ENCODE results near the gene SPSB3.

The SPSB3 gene

GRCh38 chr16:1778200-1779179 is 3.9 kb downstream of the SPSB3 start:
- H2AFZ ChIP-seq (ENCODE audit: insufficient read depth, low read length, poor library complexity) = no peak overlapping the region
- peaks cover 50 to 56% of the 10 kb centered on the region in 2 experiments for H3K36me3 ChIP-seq (ENCODE audit: control insufficient read depth in 1 of 2, insufficient read depth in 2 of 2, low read length in 2 of 2)
- no CpG with 5 or more reads among the region's 34 CpGs for WGBS (ENCODE audit: extremely low coverage, insufficient coverage, insufficient read length)
- H3K27ac ChIP-seq (ENCODE audit: low read depth, low read length) = no peak overlapping the region
- no peak overlapping the region for H4K91ac ChIP-seq (ENCODE audit: low read depth, low read length)
- no peak overlapping the region for H3K4me3 ChIP-seq (ENCODE audit: low read depth, low read length)
- no peak overlapping the region for H3K9ac ChIP-seq (ENCODE audit: low read length)
- H3K14ac ChIP-seq (ENCODE audit: low read length) = no peak overlapping the region
- H2BK12ac ChIP-seq (ENCODE audit: low read length) = no peak overlapping the region
- no peak overlapping the region for H3K23ac ChIP-seq (ENCODE audit: low read length)
- H4K8ac ChIP-seq (ENCODE audit: low read depth, low read length) = no peak overlapping the region
- H3K18ac ChIP-seq (ENCODE audit: low read length) = no peak overlapping the region
- H3K4ac ChIP-seq (ENCODE audit: low read depth, low read length) = no peak overlapping the region
- H3K9me3 ChIP-seq (ENCODE audit: insufficient read depth, low read depth, low read length) = no peaks in the 10 kb centered on the region
- peaks cover 15 to 23% of the 10 kb centered on the region in 2 experiments for H3K4me1 ChIP-seq (ENCODE audit: control insufficient read depth in 1 of 2, insufficient read depth in 2 of 2, low read length in 2 of 2)
- H3K79me1 ChIP-seq (ENCODE audit: low read length) = peaks cover 2% of the 10 kb centered on the region
- peaks cover 7% of the 10 kb centered on the region for H3K79me2 ChIP-seq (ENCODE audit: control insufficient read depth, insufficient read depth, low read length, poor library complexity)
- no peak overlapping the region for H2BK120ac ChIP-seq (ENCODE audit: insufficient read depth, low read length, poor library complexity)
- H2BK5ac ChIP-seq (ENCODE audit: low read depth, low read length, poor library complexity) = no peak overlapping the region
- H4K12ac ChIP-seq (ENCODE audit: low read depth, low read length) = no peak overlapping the region
- no peaks in the 10 kb centered on the region for H3K27me3 ChIP-seq (ENCODE audit: insufficient read depth, low read length)
- no peak overlapping the region for H3K4me2 ChIP-seq (ENCODE audit: low read length)
- no peak for DNase-seq
- no peak overlapping the region for H2AK5ac ChIP-seq (ENCODE audit: low read length)

DNA sequence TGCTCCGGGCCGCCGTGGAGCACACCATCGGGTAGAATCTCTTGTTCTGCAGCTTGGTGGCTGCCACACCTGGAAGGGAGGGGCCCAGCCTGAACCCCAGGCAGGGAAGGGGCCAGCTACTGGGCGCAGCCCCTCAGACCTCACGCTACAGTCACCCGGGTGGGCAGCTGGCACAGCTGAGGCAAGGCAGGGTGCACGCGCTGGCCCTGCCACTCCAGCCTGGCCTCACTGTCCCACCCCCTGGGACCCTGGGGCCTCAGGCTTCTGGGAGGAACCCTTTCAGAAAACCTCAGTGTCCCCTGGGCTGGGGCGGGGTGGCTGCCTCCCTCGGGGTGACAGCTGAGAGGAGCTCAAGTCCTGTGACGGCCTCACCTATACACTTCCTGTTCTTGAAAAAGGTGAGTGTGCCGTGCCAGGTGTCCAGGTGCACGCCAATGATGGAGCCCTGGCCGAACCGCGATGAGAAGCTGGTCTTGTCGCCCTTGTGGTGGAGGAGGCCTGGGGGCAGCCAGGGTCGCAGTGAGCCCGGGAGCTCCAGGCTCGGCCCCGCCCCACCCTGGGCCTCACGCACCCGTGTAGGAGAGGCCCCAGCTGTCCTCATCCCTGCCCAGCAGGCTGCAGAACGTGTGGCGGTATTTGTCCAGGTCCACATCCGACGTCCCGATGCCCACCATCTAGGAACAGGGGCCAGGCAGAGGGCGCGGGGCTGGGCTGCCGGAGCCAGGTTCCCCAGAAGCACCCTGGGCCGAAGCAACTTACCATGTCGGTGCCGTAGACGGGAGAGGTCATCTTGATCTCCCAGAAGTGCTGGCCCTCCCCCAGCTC is 4.8 kb downstream of the SPSB3 start:
- peaks cover 15 to 23% of the 10 kb centered on the region in 2 experiments for H3K4me1 ChIP-seq (ENCODE audit: control insufficient read depth in 1 of 2, insufficient read depth in 2 of 2, low read length in 2 of 2)
- H3K79me2 ChIP-seq (ENCODE audit: control insufficient read depth, insufficient read depth, low read length, poor library complexity) = peaks cover 11% of the 10 kb centered on the region
- no peak overlapping the region for H3K14ac ChIP-seq (ENCODE audit: low read length)
- no peak overlapping the region for H2BK5ac ChIP-seq (ENCODE audit: low read depth, low read length, poor library complexity)
- H2BK120ac ChIP-seq (ENCODE audit: insufficient read depth, low read length, poor library complexity) = no peak overlapping the region
- no peak overlapping the region for H3K4me2 ChIP-seq (ENCODE audit: low read length)
- no CpG with 5 or more reads among the region's 36 CpGs for WGBS (ENCODE audit: extremely low coverage, insufficient coverage, insufficient read length)
- no peak for DNase-seq
- no peak overlapping the region for H3K4me3 ChIP-seq (ENCODE audit: low read depth, low read length)
- H3K9me3 ChIP-seq (ENCODE audit: insufficient read depth, low read depth, low read length) = no peaks in the 10 kb centered on the region
- H3K18ac ChIP-seq (ENCODE audit: low read length) = no peak overlapping the region
- no peak overlapping the region for H2AK5ac ChIP-seq (ENCODE audit: low read length)
- no peak overlapping the region for H3K27ac ChIP-seq (ENCODE audit: low read depth, low read length)
- no peak overlapping the region for H4K91ac ChIP-seq (ENCODE audit: low read depth, low read length)
- peaks cover 9% of the 10 kb centered on the region for H3K79me1 ChIP-seq (ENCODE audit: low read length)
- H3K27me3 ChIP-seq (ENCODE audit: insufficient read depth, low read length) = no peaks in the 10 kb centered on the region
- H2BK12ac ChIP-seq (ENCODE audit: low read length) = no peak overlapping the region
- H3K9ac ChIP-seq (ENCODE audit: low read length) = no peak overlapping the region
- peak overlapping the region; percentile 27 for H4K12ac ChIP-seq (ENCODE audit: low read depth, low read length)
- H3K4ac ChIP-seq (ENCODE audit: low read depth, low read length) = no peak overlapping the region
- no peak overlapping the region for H2AFZ ChIP-seq (ENCODE audit: insufficient read depth, low read length, poor library complexity)
- H3K23ac ChIP-seq (ENCODE audit: low read length) = no peak overlapping the region
- H3K36me3 ChIP-seq (ENCODE audit: control insufficient read depth in 1 of 2, insufficient read depth in 2 of 2, low read length in 2 of 2) = peaks cover 50 to 56% of the 10 kb centered on the region in 2 experiments
- no peak overlapping the region for H4K8ac ChIP-seq (ENCODE audit: low read depth, low read length)

- H2AFZ ChIP-seq (ENCODE audit: insufficient read depth, low read length, poor library complexity) = no peak overlapping the region
- H4K12ac ChIP-seq (ENCODE audit: low read depth, low read length) = no peak overlapping the region
- no peak overlapping the region for H3K4me2 ChIP-seq (ENCODE audit: low read length)
- WGBS (ENCODE audit: extremely low coverage, insufficient coverage, insufficient read length) = no CpG with 5 or more reads among the region's 22 CpGs
- no peak overlapping the region for H2BK12ac ChIP-seq (ENCODE audit: low read length)
- H3K4me3 ChIP-seq (ENCODE audit: low read depth, low read length) = no peak overlapping the region
- no peak overlapping the region for H3K14ac ChIP-seq (ENCODE audit: low read length)
- H3K9me3 ChIP-seq (ENCODE audit: insufficient read depth, low read depth, low read length) = peaks cover under 1% of the 10 kb centered on the region
- H3K18ac ChIP-seq (ENCODE audit: low read length) = no peak overlapping the region
- H3K27ac ChIP-seq (ENCODE audit: low read depth, low read length) = no peak overlapping the region
- H3K79me1 ChIP-seq (ENCODE audit: low read length) = peaks cover 15% of the 10 kb centered on the region
- DNase-seq = no peak
- H2BK120ac ChIP-seq (ENCODE audit: insufficient read depth, low read length, poor library complexity) = no peak overlapping the region
- no peak overlapping the region for H4K8ac ChIP-seq (ENCODE audit: low read depth, low read length)
- H2BK5ac ChIP-seq (ENCODE audit: low read depth, low read length, poor library complexity) = no peak overlapping the region
- no peak overlapping the region for H3K4ac ChIP-seq (ENCODE audit: low read depth, low read length)
- no peak overlapping the region for H3K23ac ChIP-seq (ENCODE audit: low read length)
- peaks cover 15% of the 10 kb centered on the region for H3K79me2 ChIP-seq (ENCODE audit: control insufficient read depth, insufficient read depth, low read length, poor library complexity)
- no peak overlapping the region for H2AK5ac ChIP-seq (ENCODE audit: low read length)
- no peak overlapping the region for H4K91ac ChIP-seq (ENCODE audit: low read depth, low read length)
- no peak overlapping the region for H3K9ac ChIP-seq (ENCODE audit: low read length)
- H3K36me3 ChIP-seq (ENCODE audit: control insufficient read depth in 1 of 2, insufficient read depth in 2 of 2, low read length in 2 of 2) = peaks cover 52 to 56% of the 10 kb centered on the region in 2 experiments
- H3K27me3 ChIP-seq (ENCODE audit: insufficient read depth, low read length) = no peaks in the 10 kb centered on the region
- H3K4me1 ChIP-seq (ENCODE audit: control insufficient read depth in 1 of 2, insufficient read depth in 2 of 2, low read length in 2 of 2) = peaks cover 15 to 26% of the 10 kb centered on the region in 2 experiments
Measured at GRCh38 chr16:1776991-1777374, 5.4 kb downstream of the SPSB3 start.

GRCh38 chr16:1776672-1776955 is 5.8 kb downstream of the SPSB3 start:
- Histone ChIP-seq H2AFZ (ENCODE audit: insufficient read depth, low read length, poor library complexity) (no peak overlapping the region), H2BK120ac (ENCODE audit: insufficient read depth, low read length, poor library complexity) (no peak overlapping the region), H3K18ac (ENCODE audit: low read length) (no peak overlapping the region), H3K36me3 (ENCODE audit: control insufficient read depth in 1 of 2, insufficient read depth in 2 of 2, low read length in 2 of 2) (peaks cover 55 to 56% of the 10 kb centered on the region in 2 experiments), H4K12ac (ENCODE audit: low read depth, low read length) (no peak overlapping the region), H3K4me3 (ENCODE audit: low read depth, low read length) (no peak overlapping the region), H3K27me3 (ENCODE audit: insufficient read depth, low read length) (no peaks in the 10 kb centered on the region), H2BK5ac (ENCODE audit: low read depth, low read length, poor library complexity) (no peak overlapping the region), H4K8ac (ENCODE audit: low read depth, low read length) (no peak overlapping the region), H3K9ac (ENCODE audit: low read length) (no peak overlapping the region), H3K14ac (ENCODE audit: low read length) (no peak overlapping the region), H3K4ac (ENCODE audit: low read depth, low read length) (no peak overlapping the region), H2BK12ac (ENCODE audit: low read length) (no peak overlapping the region), H3K9me3 (ENCODE audit: insufficient read depth, low read depth, low read length) (peaks cover 2% of the 10 kb centered on the region), H2AK5ac (ENCODE audit: low read length) (no peak overlapping the region), H3K4me2 (ENCODE audit: low read length) (no peak overlapping the region), H3K4me1 (ENCODE audit: control insufficient read depth in 1 of 2, insufficient read depth in 2 of 2, low read length in 2 of 2) (peaks cover 18 to 27% of the 10 kb centered on the region in 2 experiments), H3K27ac (ENCODE audit: low read depth, low read length) (no peak overlapping the region), H4K91ac (ENCODE audit: low read depth, low read length) (no peak overlapping the region), H3K23ac (ENCODE audit: low read length) (no peak overlapping the region), H3K79me1 (ENCODE audit: low read length) (peaks cover 15% of the 10 kb centered on the region), H3K79me2 (ENCODE audit: control insufficient read depth, insufficient read depth, low read length, poor library complexity) (peaks cover 15% of the 10 kb centered on the region)
- no peak for DNase-seq
- WGBS (ENCODE audit: extremely low coverage, insufficient coverage, insufficient read length) = no CpG with 5 or more reads among the region's 13 CpGs

All from trophoblast cell (in vitro differentiated cells and primary cell).